Kidney (tissue), 14 donors: Measurements from ENCODE around the gene RALGAPB. TPM values are rescaled to one million over a fixed set of nuclear protein-coding genes. Genes with fewer than 3 reads are reported as not detected.

ENCODE experiments used
- DNase-seq, 5 donors: peaks; one replicate each; pipeline ENCODE4 v3.0.0-alpha.2; 2013 to 2020
- FAIRE-seq: peaks from 2 replicates; lab custom pipeline; 2012; peaks lifted over from hg19 to GRCh38; lab: Jason Lieb, UNC
- H3K27ac ChIP-seq, 2 donors: one replicate each; pipeline ENCODE4 v1.7.0; 2013; ENCODE audit warnings: low read depth in 2 of 2, low read length in 2 of 2, inconsistent platforms in 1 of 2
- H3K27me3 ChIP-seq: one replicate; pipeline ENCODE4 v1.7.1; 2013; ENCODE audit warnings: low read length, inconsistent platforms; ENCODE audit not compliant: control insufficient read depth, insufficient read depth
- H3K36me3 ChIP-seq, 3 donors: one replicate each; pipeline versions ENCODE4 v1.7.0 to v1.7.1; 2013; ENCODE audit warnings: low read length in 3 of 3, control low read depth in 1 of 3, inconsistent platforms in 1 of 3; ENCODE audit not compliant: insufficient read depth in 3 of 3, control insufficient read depth in 2 of 3
- H3K4me1 ChIP-seq, 3 donors: one replicate each; pipeline versions ENCODE4 v1.7.0 to v1.7.1; 2013; ENCODE audit warnings: low read length in 3 of 3, inconsistent platforms in 1 of 3, low read depth in 1 of 3; ENCODE audit not compliant: control insufficient read depth in 2 of 3, insufficient read depth in 2 of 3
- H3K4me3 ChIP-seq, 3 donors: one replicate each; pipeline versions ENCODE4 v1.7.0 to v1.8.1; 2013; ENCODE audit warnings: low read length in 3 of 3, control low read depth in 1 of 3, inconsistent platforms in 1 of 3
- H3K9ac ChIP-seq, 3 donors: one replicate each; pipeline versions ENCODE4 v1.7.0 to v1.7.1; 2013; ENCODE audit warnings: low read length in 3 of 3, control low read depth in 1 of 3, inconsistent platforms in 1 of 3
- H3K9me3 ChIP-seq, 3 donors: one replicate each; pipeline versions ENCODE4 v1.7.0 to v1.7.1; 2013; ENCODE audit warnings: low read length in 3 of 3, control low read depth in 1 of 3, inconsistent platforms in 1 of 3; ENCODE audit not compliant: control insufficient read depth in 2 of 3, insufficient read depth in 1 of 3
- intact Hi-C: fragments of 100-400 bp; cut with DNase I; formaldehyde crosslinking; loops from one replicate; pipeline ENCODE4 v1.11.1; 2022
- polyA plus RNA-seq: library from polyadenylated mRNA; stranded (reverse); fragments of 350-450 nt; fragmentation: Illumina TruSeq; extraction: RNeasy Lipid Tissue Mini Kit (QIAGEN cat#74804); gene quantifications from one replicate; pipeline ENCODE4 v1.2.3, GENCODE V29; 2014; ENCODE audit warnings: low read depth, low replicate concordance; ENCODE audit not compliant: insufficient read depth
- total RNA-seq: library from RNA; stranded (reverse); fragmentation: NEBNext Ultra II Directional; extraction: Animal tissue kit (Norgen Biotek cat#: 25700); gene quantifications from one replicate; pipeline ENCODE4 v1.2.1, GENCODE V29; 2021
- TF ChIP-seq, protein P1 (sequence below): IDR thresholded peaks from 3 replicates; pipeline ENCODE4 v1.5.1; 2012; ENCODE audit warnings: mild to moderate bottlenecking, moderate library complexity, borderline replicate concordance; ENCODE audit not compliant: insufficient read depth; ENCODE audit errors: extremely low read depth
- donor health status: control.
- donor health status: control.
- donor health status: control.
- donor health status: control.
- donor health status: control.
- donor health status: DM: yes; HTN: yes; CAD: no.
- donor health status: Normal renal cell carcinoma (clear cell type).

Gene RALGAPB
- total and polyA plus RNA-seq, 2 donors from 2014 or later, result 9.4 to 43.3 TPM

DNA sequence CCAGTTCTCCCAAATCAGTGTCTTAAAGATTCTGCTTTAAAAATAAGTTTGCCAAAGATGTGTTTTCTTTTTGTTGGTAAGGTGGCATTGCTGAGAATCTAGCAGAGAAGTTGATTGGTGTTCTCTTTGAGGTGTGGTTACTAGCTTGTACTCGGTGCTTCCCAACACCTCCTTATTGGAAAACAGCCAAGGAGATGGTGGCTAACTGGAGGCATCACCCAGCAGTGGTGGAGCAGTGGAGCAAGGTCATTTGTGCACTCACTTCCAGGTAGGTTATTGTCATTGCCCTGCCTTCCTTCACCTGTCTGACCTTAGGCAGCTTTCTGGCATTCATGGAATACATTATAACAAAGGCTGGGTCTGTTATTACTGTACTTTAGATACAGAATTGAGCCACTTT lies 26.7 kb downstream of the RALGAPB start:
- no peaks in the 10 kb centered on the region for H3K4me1 ChIP-seq
- H3K27ac ChIP-seq, result no peak overlapping the region
- DNase-seq (no peak), FAIRE-seq (no peak)
- no peaks in the 10 kb centered on the region for H3K9me3 ChIP-seq
- no peak overlapping the region for H3K4me3 ChIP-seq
- intact Hi-C loops, result no loop called here
- H3K36me3 ChIP-seq, result peaks cover 12 to 44% (median 23%) of the 10 kb centered on the region in 3 donors
- no peak overlapping the region for H3K9ac ChIP-seq
- TF ChIP-seq, protein P1, sequence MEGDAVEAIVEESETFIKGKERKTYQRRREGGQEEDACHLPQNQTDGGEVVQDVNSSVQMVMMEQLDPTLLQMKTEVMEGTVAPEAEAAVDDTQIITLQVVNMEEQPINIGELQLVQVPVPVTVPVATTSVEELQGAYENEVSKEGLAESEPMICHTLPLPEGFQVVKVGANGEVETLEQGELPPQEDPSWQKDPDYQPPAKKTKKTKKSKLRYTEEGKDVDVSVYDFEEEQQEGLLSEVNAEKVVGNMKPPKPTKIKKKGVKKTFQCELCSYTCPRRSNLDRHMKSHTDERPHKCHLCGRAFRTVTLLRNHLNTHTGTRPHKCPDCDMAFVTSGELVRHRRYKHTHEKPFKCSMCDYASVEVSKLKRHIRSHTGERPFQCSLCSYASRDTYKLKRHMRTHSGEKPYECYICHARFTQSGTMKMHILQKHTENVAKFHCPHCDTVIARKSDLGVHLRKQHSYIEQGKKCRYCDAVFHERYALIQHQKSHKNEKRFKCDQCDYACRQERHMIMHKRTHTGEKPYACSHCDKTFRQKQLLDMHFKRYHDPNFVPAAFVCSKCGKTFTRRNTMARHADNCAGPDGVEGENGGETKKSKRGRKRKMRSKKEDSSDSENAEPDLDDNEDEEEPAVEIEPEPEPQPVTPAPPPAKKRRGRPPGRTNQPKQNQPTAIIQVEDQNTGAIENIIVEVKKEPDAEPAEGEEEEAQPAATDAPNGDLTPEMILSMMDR, result no peak
- H3K27me3 ChIP-seq, result no peaks in the 10 kb centered on the region

DNA sequence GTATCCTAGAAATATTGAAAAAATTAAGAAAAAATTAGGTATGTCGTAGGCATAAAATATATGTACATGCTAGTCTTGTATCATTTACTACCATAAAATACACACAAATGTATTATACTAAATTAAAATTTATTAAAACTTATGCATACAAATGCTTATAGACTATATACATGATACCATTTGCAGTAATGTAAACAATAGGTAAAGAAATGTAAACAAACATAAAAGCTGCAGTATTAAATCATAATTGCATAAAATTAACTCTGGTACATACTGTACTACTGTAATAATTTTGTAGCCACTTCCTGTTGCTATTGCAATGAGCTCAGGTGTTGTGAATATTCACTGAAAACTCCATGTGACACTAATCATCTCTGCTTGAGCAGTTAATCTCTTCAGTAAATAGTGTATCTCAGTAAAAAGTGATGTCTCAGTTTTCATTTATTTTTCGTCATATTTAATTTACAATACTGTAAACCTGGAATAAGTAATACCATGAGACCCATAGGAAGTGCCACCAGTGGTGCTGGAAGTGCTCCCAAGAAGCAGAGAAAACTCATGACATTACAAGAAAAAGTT lies 29.3 kb downstream of the RALGAPB start:
- Histone ChIP-seq H3K4me1 (no peaks in the 10 kb centered on the region), H3K9ac (no peak overlapping the region), H3K36me3 (peaks cover 14 to 33% (median 21%) of the 10 kb centered on the region in 3 donors), H3K4me3 (no peak overlapping the region), H3K9me3 (no peaks in the 10 kb centered on the region), H3K27ac (no peak overlapping the region), H3K27me3 (no peaks in the 10 kb centered on the region)
- FAIRE-seq (no peak), DNase-seq (no peak)
- intact Hi-C loops, result no loop called here
- TF ChIP-seq, protein P1, result no peak

DNA sequence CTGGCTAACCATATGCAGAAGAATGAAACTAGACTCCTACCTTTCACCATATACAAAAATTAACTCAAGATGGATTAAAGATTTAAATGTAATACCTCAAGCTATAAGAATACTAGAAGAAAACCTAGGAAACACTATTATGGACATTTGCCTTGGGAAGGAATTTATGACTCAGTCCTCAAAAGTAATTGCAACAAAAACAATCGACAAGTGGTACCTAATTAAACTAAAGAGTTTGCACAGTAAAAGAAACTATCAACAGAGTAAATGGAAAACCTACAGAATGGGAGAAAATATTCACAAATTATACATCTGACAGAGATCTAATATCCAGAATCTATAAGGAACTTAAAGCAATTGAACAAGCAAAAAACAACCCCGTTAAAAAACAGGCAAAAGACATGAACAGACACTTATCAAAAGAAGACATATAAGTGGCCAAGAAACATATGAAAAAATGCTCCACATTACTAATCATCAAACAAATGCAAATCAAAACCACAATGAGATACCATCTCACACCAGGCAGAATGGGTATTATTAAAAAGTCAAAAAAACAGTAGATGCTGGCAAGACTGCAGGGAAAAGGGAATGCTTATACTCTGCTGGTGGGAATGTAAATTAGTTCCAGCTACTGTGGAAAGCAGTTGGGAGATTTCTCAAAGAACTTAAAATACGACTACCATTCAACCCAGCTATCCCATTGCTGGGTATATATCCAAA lies 31.9 kb downstream of the RALGAPB start:
- H3K9me3 ChIP-seq, result no peaks in the 10 kb centered on the region
- H3K4me3 ChIP-seq, result no peak overlapping the region
- no peak for FAIRE-seq
- no peak overlapping the region for H3K27ac ChIP-seq
- DNase-seq, result no peak
- TF ChIP-seq, protein P1, result no peak
- H3K27me3 ChIP-seq, result no peaks in the 10 kb centered on the region
- intact Hi-C loops, result no loop called here
- peaks cover 12 to 22% (median 13%) of the 10 kb centered on the region in 3 donors for H3K36me3 ChIP-seq
- no peak overlapping the region for H3K9ac ChIP-seq
- H3K4me1 ChIP-seq, result no peaks in the 10 kb centered on the region
